Common myeloid progenitor, CD34-positive (primary cell): ENCODE data around the gene KLHL18.
"Not testable (repeated sequence)": the region's sequence is repeated elsewhere in the genome, so short reads cannot be mapped to it uniquely, and the experiment has no call there.

Experiments used
- CTCF ChIA-PET: fragments of 350-600 bp; sonication (Branson Sonifier 250); formaldehyde crosslinking; loops from one replicate; lab custom pipeline; 2021; ENCODE audit warnings: antibody characterized with exemption; lab: Charles Lee
- POLR2A ChIA-PET: fragments of 350-600 bp; sonication (Branson Sonifier 250); formaldehyde crosslinking; loops from one replicate; lab custom pipeline; 2021; ENCODE audit warnings: antibody characterized with exemption; lab: Charles Lee
- DNase-seq, 3 donors: peaks; one replicate each; pipeline versions ENCODE4 v3.0.0 to v3.0.0-alpha.2; 2013
- H3K27ac ChIP-seq, 2 experiments: 1 replicate in 1 of 2; 2 replicates in 1 of 2; pipeline ENCODE4 v1.7.0; 2013; ENCODE audit warnings: inconsistent platforms in 2 of 2, low read length in 2 of 2, mild to moderate bottlenecking in 2 of 2, low read depth in 1 of 2, moderate library complexity in 1 of 2; ENCODE audit not compliant: severe bottlenecking in 2 of 2, insufficient read depth in 1 of 2, poor library complexity in 1 of 2
- H3K27me3 ChIP-seq, 5 experiments: replicated peaks in 2 of 5; 1 replicate in 3 of 5; 2 replicates in 2 of 5; pipeline versions ENCODE4 v1.6.1 to v1.7.0; 2013; ENCODE audit warnings: low read length in 4 of 5, mild to moderate bottlenecking in 2 of 5, moderate library complexity in 2 of 5, inconsistent platforms in 1 of 5; ENCODE audit not compliant: insufficient read depth in 5 of 5, control insufficient read depth in 4 of 5
- H3K36me3 ChIP-seq, 4 experiments: 1 replicate in 2 of 4; 2 replicates in 2 of 4; pipeline versions ENCODE4 v1.6.1 to v1.7.0; 2013; ENCODE audit warnings: low read length in 3 of 4, control low read depth in 1 of 4, mild to moderate bottlenecking in 1 of 4; ENCODE audit not compliant: control insufficient read depth in 4 of 4, insufficient read depth in 4 of 4
- H3K4me1 ChIP-seq, 4 experiments: 1 replicate in 3 of 4; 2 replicates in 1 of 4; pipeline versions ENCODE4 v1.6.1 to v1.7.1; 2013; ENCODE audit warnings: low read length in 3 of 4, mild to moderate bottlenecking in 3 of 4, control low read depth in 1 of 4, inconsistent platforms in 1 of 4, moderate library complexity in 1 of 4; ENCODE audit not compliant: control insufficient read depth in 4 of 4, insufficient read depth in 4 of 4; ENCODE audit errors: control extremely low read depth in 1 of 4
- H3K4me3 ChIP-seq, 7 experiments: 1 replicate in 4 of 7; 2 replicates in 3 of 7; pipeline versions ENCODE4 v1.5.1 to v1.7.0; 2013; ENCODE audit warnings: mild to moderate bottlenecking in 7 of 7, low read length in 6 of 7, moderate library complexity in 6 of 7, inconsistent platforms in 2 of 7, low read depth in 2 of 7, control low read depth in 1 of 7; ENCODE audit not compliant: insufficient read depth in 4 of 7, control insufficient read depth in 1 of 7; ENCODE audit errors: extremely low read depth in 1 of 7
- H3K9me3 ChIP-seq, 5 experiments: 1 replicate in 4 of 5; 2 replicates in 1 of 5; pipeline versions ENCODE4 v1.6.1 to v1.7.1; 2013; ENCODE audit warnings: low read length in 4 of 5, mild to moderate bottlenecking in 2 of 5, inconsistent platforms in 1 of 5, low read depth in 1 of 5, moderate library complexity in 1 of 5; ENCODE audit not compliant: control insufficient read depth in 4 of 5, insufficient read depth in 2 of 5; ENCODE audit errors: control extremely low read depth in 1 of 5
- WGBS: methylation state at CpG from one replicate; pipeline ENCODE4 v1.1.5; 2013; ENCODE audit not compliant: insufficient coverage; 5-methylcytosine and 5-hydroxymethylcytosine counted together

Gene KLHL18

GRCh38 chr3:47247131-47248064, 35.3 kb upstream of the KLHL18 start:
- Histone ChIP-seq H3K9me3 (no peaks in the 10 kb centered on the region), H3K27me3 (no peaks in the 10 kb centered on the region), H3K27ac (no peak overlapping the region), H3K36me3 (peaks cover 0 to 4% (median 0%) of the 10 kb centered on the region in 4 experiments), H3K4me3 (no peak overlapping the region), H3K4me1 (peaks cover 0 to 8% (median 0%) of the 10 kb centered on the region in 4 experiments)
- ChIA-PET POLR2A (no interaction called here), CTCF (interaction anchor here (0.6 to 2.0 kb wide), 2 partner anchors 15 to 68 kb away, joined by 4 read pairs; no protein-coding TSS in a partner anchor)
- WGBS, result 94% methylated on average over 14 of the region's 14 CpGs
- DNase-seq, result no peak

DNA sequence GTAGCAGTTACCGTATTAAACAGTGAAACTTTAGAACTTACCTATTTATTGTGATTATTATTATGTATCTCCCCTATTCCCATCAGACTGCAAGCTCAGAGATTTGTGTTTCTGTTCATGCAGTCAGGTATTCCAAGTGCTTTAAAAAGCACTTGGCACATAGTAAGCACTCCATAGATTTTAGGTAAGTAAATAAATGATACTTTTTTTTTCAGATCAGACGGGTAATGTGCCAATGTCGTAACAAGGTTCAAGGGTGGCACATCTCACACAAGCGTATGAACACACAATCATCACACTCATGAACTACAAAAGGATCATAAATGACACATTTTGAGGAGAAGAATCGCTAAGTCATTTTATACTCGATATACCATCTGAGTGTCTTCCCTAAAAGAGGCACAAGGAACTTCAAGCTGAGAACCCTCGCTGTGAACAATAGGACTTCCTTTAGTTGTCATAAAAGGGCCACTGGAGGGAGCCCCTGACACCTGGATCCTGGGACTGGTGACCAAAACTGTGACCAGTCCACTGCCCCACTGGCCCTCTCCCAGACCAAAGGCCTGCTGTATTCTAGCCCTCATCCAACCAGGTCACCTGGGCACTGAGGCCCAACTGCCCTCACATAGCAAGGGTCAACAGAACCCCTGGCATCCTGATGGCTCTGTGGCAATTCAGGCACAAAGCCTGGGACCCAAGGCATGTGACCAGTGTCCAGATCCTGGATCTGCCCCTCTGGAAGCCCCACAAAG, 32.3 kb upstream of the KLHL18 start:
- H3K4me3 ChIP-seq, result no peak overlapping the region
- 62% methylated on average over 5 of the region's 7 CpGs for WGBS
- peaks cover 0 to 5% (median 0%) of the 10 kb centered on the region in 4 experiments for H3K4me1 ChIP-seq
- H3K27me3 ChIP-seq, result no peaks in the 10 kb centered on the region
- ChIA-PET CTCF (interaction anchor here (0.8 to 3.6 kb wide), 16 partner anchors 8 to 94 kb away, joined by 3 to 19 read pairs (median 4); no protein-coding TSS in a partner anchor), POLR2A (no interaction called here)
- DNase-seq, result peak; percentile 19 to 59 (median 58)
- H3K9me3 ChIP-seq, result no peaks in the 10 kb centered on the region
- H3K27ac ChIP-seq, result no peak overlapping the region
- H3K36me3 ChIP-seq, result peaks cover 0 to under 1% (median 0%) of the 10 kb centered on the region in 4 experiments

DNA sequence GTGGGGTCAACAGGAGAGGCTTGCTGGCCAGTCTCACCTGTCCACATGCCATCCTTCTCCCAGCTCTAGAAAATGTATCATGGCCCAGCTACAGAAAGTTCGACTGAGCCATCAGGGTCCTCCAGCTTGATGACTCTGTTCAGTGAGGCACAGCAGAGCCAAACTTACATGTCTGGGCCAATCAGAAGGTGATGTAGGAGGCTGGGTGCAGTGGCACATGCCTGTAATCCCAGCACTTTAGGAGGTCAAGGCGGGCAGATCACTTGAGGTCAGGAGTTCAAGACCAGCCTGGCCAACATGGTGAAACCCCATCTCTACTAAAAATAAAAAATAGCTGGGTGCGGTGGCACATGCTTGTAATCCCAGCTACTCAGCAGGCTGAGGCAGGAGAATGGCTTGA, 31.7 kb upstream of the KLHL18 start:
- H3K9me3 ChIP-seq, H3K4me3 ChIP-seq, DNase-seq, H3K27ac ChIP-seq, H3K4me1 ChIP-seq, H3K27me3 ChIP-seq, POLR2A ChIA-PET, H3K36me3 ChIP-seq: not testable (repeated sequence)
- WGBS, result 78% methylated on average over 3 of the region's 3 CpGs
- CTCF ChIA-PET, result interaction anchor here (0.8 to 3.6 kb wide), 11 partner anchors 10 to 93 kb away, joined by 3 to 19 read pairs (median 4); no protein-coding TSS in a partner anchor

DNA sequence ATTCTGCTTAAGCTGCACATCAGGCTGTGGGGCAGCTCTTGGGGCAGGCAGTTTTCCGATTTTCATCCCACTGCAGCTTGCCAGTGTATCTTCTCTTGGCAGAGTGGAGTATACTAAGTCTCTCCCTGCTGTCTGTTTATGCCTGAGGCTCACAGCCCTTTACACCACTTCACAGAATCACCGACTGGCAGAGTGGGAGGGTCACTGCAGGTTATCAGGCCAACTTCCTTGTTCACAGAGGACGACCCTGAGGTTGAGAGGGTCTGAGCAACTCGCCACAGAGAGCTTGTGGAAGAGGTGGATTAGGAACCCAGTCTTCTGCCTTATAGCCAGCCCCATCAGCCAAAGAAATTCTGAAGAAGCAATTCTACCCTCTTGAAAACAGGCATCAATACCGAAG, 31.1 kb upstream of the KLHL18 start:
- 86% methylated on average over 2 of the region's 5 CpGs for WGBS
- CTCF ChIA-PET, result interaction anchor here (0.8 to 3.6 kb wide), 8 partner anchors 10 to 92 kb away, joined by 3 to 19 read pairs (median 4); no protein-coding TSS in a partner anchor
- POLR2A ChIA-PET, result no interaction called here
- Histone ChIP-seq H3K36me3 (no peaks in the 10 kb centered on the region), H3K27ac (no peak overlapping the region), H3K9me3 (no peaks in the 10 kb centered on the region), H3K4me1 (peaks cover 0 to 4% (median 0%) of the 10 kb centered on the region in 4 experiments), H3K4me3 (no peak overlapping the region), H3K27me3 (no peaks in the 10 kb centered on the region)
- DNase-seq, result peak in 2 of 3 donors; percentile 8 to 17

DNA sequence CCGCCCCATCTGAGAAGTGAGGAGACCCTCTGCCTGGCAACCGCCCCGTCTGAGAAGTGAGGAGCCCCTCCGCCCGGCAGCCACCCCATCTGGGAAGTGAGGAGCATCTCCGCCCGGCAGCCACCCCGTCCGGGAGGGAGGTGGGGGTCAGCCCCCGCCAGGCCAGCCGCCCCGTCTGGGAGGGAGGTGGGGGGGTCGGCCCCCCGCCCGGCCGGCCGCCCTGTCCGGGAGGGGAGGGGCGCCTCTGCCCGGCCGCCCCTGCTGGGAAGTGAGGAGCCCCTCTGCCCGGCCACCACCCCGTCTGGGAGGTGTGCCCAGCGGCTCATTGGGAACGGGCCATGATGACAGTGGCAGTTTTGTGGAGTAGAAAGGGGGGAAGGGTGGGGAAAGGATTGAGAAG, 26.4 kb upstream of the KLHL18 start:
- H3K9me3 ChIP-seq, H3K27ac ChIP-seq, H3K27me3 ChIP-seq, POLR2A ChIA-PET, CTCF ChIA-PET, H3K4me3 ChIP-seq, DNase-seq, H3K36me3 ChIP-seq, H3K4me1 ChIP-seq: not testable (repeated sequence)
- 97% methylated on average over 11 of the region's 25 CpGs for WGBS

DNA sequence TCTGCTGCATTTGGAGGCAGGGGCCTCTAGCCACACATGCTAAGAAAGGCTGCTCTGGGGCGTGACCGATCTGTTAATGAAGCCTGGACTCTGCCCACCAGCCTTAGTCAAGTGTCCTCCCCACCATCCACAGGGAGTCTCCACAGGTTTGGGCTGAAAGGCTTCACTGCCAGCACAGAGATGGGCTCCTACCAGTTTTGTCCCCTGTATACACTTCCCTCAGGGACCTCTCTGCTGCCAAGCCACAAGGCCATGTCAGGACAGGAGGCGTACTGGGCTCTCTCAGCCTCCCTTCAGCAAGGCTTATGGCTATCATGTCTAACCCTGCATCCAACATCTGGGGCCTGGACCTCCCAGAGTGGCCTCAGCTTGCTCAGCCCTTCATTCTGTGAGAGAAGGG, 23.6 kb upstream of the KLHL18 start:
- no peak overlapping the region for H3K4me3 ChIP-seq
- 96% methylated on average over 3 of the region's 3 CpGs for whole genome bisulfite sequencing
- ChIA-PET CTCF (interaction anchor here (0.9 to 1.1 kb wide), 2 partner anchors 9 to 45 kb away, joined by 3 read pairs; no protein-coding TSS in a partner anchor), POLR2A (no interaction called here)
- no peaks in the 10 kb centered on the region for H3K9me3 ChIP-seq
- no peaks in the 10 kb centered on the region for H3K27me3 ChIP-seq
- no peak for DNase-seq
- peaks cover 0 to 7% (median 2%) of the 10 kb centered on the region in 4 experiments for H3K4me1 ChIP-seq
- no peak overlapping the region for H3K27ac ChIP-seq
- no peaks in the 10 kb centered on the region for H3K36me3 ChIP-seq
